HG03571 (cell line): ENCODE data around the gene GALNT9.
"Not testable (repeated sequence)": the region's sequence is repeated elsewhere in the genome, so short reads cannot be mapped to it uniquely, and the experiment has no call there.

Source experiments
- ATAC-seq: cut with Tn5 transposase; IDR thresholded peaks from one replicate; pipeline ENCODE4 v1.9.1; 2021; ENCODE audit not compliant: unreplicated experiment

The GALNT9 gene

GRCh38 chr12:132329036-132329719 lies at the start of gene GALNT9:
Gene GALNT9, minus strand, starts transcription at chr12:132329589. Its CDS starts 386 bp downstream, at chr12:132329203.
- ATAC-seq, result no peak

GRCh38 chr12:132379057-132379456 lies 49.7 kb upstream of the GALNT9 start:
- not testable (repeated sequence) for ATAC-seq

- ATAC-seq, result no peak
Measured at GRCh38 chr12:132377147-132377546, 47.8 kb upstream of the GALNT9 start.

GRCh38 chr12:132376464-132376830 lies 47.1 kb upstream of the GALNT9 start:
- ATAC-seq, result no peak

- no peak for ATAC-seq
Measured at GRCh38 chr12:132375747-132376463, 46.5 kb upstream of the GALNT9 start.

GRCh38 chr12:132374612-132375445 lies 45.4 kb upstream of the GALNT9 start:
- no peak for ATAC-seq

- ATAC-seq, result no peak
Measured at GRCh38 chr12:132373901-132374611, 44.7 kb upstream of the GALNT9 start.

- no peak for ATAC-seq
Measured at GRCh38 chr12:132367852-132368251, 38.5 kb upstream of the GALNT9 start.

GRCh38 chr12:132367071-132367851 lies 37.9 kb upstream of the GALNT9 start:
- ATAC-seq, result no peak

GRCh38 chr12:132366341-132366861 lies 37.0 kb upstream of the GALNT9 start:
- ATAC-seq, result no peak

GRCh38 chr12:132365226-132365625 lies 35.8 kb upstream of the GALNT9 start:
- no peak for ATAC-seq

GRCh38 chr12:132364348-132364902 lies 35.0 kb upstream of the GALNT9 start:
- no peak for ATAC-seq

GRCh38 chr12:132363661-132364347 lies 34.4 kb upstream of the GALNT9 start:
- no peak for ATAC-seq

GRCh38 chr12:132362996-132363660 lies 33.7 kb upstream of the GALNT9 start:
- ATAC-seq, result no peak

- ATAC-seq, result no peak
Measured at GRCh38 chr12:132360906-132361777, 31.8 kb upstream of the GALNT9 start.

GRCh38 chr12:132360410-132360809 lies 31.0 kb upstream of the GALNT9 start:
- ATAC-seq, result no peak

GRCh38 chr12:132359971-132360370 lies 30.6 kb upstream of the GALNT9 start:
- no peak for ATAC-seq

- ATAC-seq, result no peak
Measured at GRCh38 chr12:132359551-132359950, 30.2 kb upstream of the GALNT9 start.
